Measurements from ENCODE around the gene EHD1. TPM values are rescaled to one million over a fixed set of nuclear protein-coding genes. Genes with fewer than 3 reads are reported as not detected.

EHD1 gene
- polyA plus RNA-seq, 2 of the 4 experiments (the other 2 are of a cell fraction), result 25.9 to 37.8 TPM

DNA sequence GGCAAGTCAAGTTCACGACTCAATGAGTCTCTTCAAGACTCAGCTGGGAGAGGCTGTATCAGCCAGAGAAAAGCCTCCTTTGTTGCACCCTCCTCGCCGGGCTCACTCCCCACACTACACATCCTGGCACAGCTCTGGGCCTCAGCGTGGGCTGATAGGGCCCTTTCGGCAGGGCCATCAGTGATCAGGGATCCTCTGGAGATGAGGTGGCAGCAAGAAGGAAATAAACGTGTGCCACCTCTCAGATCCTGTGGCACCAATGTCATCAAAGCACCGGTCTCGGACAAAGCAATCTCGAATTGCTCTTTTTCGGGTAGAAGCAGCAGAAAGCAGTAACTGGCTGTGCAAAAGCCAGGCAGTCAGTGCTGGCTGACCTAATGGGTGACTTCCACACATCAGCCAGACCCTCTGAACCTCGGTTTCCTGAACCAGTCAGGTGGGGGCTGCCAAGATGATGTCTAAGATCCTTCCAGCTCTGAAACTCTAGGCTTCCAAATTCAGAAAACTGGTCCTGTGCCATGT lies 2.1 kb downstream of the EHD1 start:
- Histone ChIP-seq H3K27ac (peak overlapping the region; percentile 88 to 92), H3K4me3 (peak overlapping the region; percentile 90), H3K4me1 (peaks cover 45% of the 10 kb centered on the region), H3K4me2 (peak overlapping the region; percentile 95), H3K9me3 (no peaks in the 10 kb centered on the region)
- no peak for TF ChIP-seq RARB (CRISPR knock-in tag; IDR thresholded peaks at IDR 0.05)
- TF ChIP-seq, protein P1, sequence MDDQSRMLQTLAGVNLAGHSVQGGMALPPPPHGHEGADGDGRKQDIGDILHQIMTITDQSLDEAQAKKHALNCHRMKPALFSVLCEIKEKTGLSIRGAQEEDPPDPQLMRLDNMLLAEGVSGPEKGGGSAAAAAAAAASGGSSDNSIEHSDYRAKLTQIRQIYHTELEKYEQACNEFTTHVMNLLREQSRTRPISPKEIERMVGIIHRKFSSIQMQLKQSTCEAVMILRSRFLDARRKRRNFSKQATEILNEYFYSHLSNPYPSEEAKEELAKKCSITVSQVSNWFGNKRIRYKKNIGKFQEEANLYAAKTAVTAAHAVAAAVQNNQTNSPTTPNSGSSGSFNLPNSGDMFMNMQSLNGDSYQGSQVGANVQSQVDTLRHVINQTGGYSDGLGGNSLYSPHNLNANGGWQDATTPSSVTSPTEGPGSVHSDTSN (IDR thresholded peaks at IDR 0.05), result no peak
- no peak for TF ChIP-seq FOXS1 (CRISPR knock-in tag; IDR thresholded peaks at IDR 0.05)
- TF ChIP-seq, protein P2, sequence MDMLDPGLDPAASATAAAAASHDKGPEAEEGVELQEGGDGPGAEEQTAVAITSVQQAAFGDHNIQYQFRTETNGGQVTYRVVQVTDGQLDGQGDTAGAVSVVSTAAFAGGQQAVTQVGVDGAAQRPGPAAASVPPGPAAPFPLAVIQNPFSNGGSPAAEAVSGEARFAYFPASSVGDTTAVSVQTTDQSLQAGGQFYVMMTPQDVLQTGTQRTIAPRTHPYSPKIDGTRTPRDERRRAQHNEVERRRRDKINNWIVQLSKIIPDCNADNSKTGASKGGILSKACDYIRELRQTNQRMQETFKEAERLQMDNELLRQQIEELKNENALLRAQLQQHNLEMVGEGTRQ (IDR thresholded peaks at IDR 0.05), result no peak
- TF ChIP-seq RAD21 (conservative IDR thresholded peaks at IDR 0.05 in 1 of 2, IDR thresholded peaks at IDR 0.05 in 1 of 2), result no peak
- TF ChIP-seq ZNF302 (CRISPR knock-in tag; IDR thresholded peaks at IDR 0.05), result no peak
- TF ChIP-seq, protein P3, sequence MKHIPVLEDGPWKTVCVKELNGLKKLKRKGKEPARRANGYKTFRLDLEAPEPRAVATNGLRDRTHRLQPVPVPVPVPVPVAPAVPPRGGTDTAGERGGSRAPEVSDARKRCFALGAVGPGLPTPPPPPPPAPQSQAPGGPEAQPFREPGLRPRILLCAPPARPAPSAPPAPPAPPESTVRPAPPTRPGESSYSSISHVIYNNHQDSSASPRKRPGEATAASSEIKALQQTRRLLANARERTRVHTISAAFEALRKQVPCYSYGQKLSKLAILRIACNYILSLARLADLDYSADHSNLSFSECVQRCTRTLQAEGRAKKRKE (CRISPR knock-in tag; IDR thresholded peaks at IDR 0.05; ENCODE audit: low read depth), result no peak
- TF ChIP-seq, protein P4, sequence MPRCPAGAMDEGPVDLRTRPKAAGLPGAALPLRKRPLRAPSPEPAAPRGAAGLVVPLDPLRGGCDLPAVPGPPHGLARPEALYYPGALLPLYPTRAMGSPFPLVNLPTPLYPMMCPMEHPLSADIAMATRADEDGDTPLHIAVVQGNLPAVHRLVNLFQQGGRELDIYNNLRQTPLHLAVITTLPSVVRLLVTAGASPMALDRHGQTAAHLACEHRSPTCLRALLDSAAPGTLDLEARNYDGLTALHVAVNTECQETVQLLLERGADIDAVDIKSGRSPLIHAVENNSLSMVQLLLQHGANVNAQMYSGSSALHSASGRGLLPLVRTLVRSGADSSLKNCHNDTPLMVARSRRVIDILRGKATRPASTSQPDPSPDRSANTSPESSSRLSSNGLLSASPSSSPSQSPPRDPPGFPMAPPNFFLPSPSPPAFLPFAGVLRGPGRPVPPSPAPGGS (IDR thresholded peaks at IDR 0.05), result no peak
- TF ChIP-seq MYC (IDR thresholded peaks at IDR 0.05; ENCODE audit: borderline replicate concordance, low read length), result no peak
- no peak for TF ChIP-seq MAFK (IDR thresholded peaks at IDR 0.05; ENCODE audit: partially characterized antibody)
- no peak for TF ChIP-seq HOXB5 (CRISPR knock-in tag; IDR thresholded peaks at IDR 0.05)
- TF ChIP-seq POLR2A (IDR thresholded peaks at IDR 0.05; ENCODE audit: low read length), result no peak
- WGBS (ENCODE audit: missing lambda C conversion rate), result 62% methylated on average over 11 of the region's 11 CpGs
- no peak for ATAC-seq
- DNase-seq (ENCODE audit: low read depth in 1 of 2, low spot score in 1 of 2), result no peak
- CTCF ChIA-PET, result interaction anchor here (1.0 to 31.5 kb wide), 5 partner anchors 15 to 151 kb away, joined by 3 to 1607 read pairs (median 10); partner anchors contain the start of genes ARL2, CDC42BPG and SNX15
- POLR2A ChIA-PET, result interaction anchor here (2.3 to 4.4 kb wide), 2 partner anchors 20 to 28 kb away, joined by 7 to 27 read pairs; no protein-coding TSS in a partner anchor
- FAIRE-seq, result no peak

DNA sequence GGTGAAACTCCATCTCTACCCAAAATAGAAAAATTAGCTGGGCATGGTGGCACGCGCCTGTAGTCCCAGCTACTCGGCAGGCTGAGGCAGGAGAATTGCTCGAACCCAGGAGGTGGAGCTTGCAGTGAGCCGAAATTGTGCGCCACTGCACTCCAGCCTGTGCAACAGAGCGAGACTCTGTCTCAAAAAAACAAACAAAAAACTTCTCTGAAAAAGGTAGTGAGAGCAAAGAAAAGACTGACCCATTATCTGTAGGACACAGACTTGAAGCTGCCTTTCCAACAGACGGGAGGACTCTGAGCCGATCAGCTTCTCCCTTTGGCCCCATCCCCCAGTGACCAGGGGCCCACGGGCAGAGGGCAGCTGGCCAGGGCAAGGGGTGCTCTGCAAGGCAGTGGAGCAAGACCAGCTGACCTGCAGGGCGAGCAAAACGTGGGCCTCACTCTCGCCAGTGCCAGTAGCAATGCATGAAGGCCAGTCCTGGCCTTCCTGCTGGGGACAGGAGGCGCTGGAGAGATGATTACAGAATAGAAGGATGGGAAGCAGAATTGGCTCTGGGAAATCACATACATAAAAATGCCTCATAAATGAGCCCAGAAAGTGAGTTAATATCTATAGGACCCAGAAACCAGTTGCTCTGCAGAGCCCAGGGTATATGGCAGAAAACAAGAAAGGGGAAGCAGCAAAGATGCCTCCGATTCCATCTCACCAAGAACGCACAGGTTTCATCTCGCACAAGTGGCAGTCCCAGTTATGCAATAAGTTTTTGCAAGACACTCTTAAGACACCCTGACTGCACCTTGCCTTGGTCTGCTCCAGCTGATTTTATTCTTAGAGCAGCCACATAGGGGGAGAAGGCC lies 2.8 kb downstream of the EHD1 start:
- WGBS (ENCODE audit: missing lambda C conversion rate), result 85% methylated on average over 17 of the region's 17 CpGs
- H3K27ac ChIP-seq, result peak overlapping the region in 1 of 2 experiments; percentile 92; a peak in 3 of 6 replicates
- H3K4me1 ChIP-seq, result peaks cover 52% of the 10 kb centered on the region
- H3K4me2 ChIP-seq, result peak overlapping the region; percentile 95
- CTCF ChIA-PET, result interaction anchor here (0.8 to 31.5 kb wide), 7 partner anchors 16 to 205 kb away, joined by 3 to 1607 read pairs (median 4); partner anchors contain the start of genes ARL2, BATF2, CDC42BPG and SNX15
- POLR2A ChIA-PET, result interaction anchor here (4.4 kb wide), 1 partner anchor 20 kb away, joined by 27 read pairs; no protein-coding TSS in a partner anchor
- TF ChIP-seq CHD2 (IDR thresholded peaks at IDR 0.05; ENCODE audit: low read length, partially characterized antibody) (no peak), SMC3 (IDR thresholded peaks at IDR 0.05) (no peak), RAD21 (conservative IDR thresholded peaks at IDR 0.05 in 1 of 2, IDR thresholded peaks at IDR 0.05 in 1 of 2) (no peak), ZC3H11A (IDR thresholded peaks at IDR 0.05) (no peak), GATA3 (IDR thresholded peaks at IDR 0.05; ENCODE audit: borderline replicate concordance) (no peak), EHMT2 (IDR thresholded peaks at IDR 0.05; ENCODE audit: low read depth) (no peak), MAFK (IDR thresholded peaks at IDR 0.05; ENCODE audit: partially characterized antibody) (no peak), CEBPB (IDR thresholded peaks at IDR 0.05) (no peak), RNF2 (IDR thresholded peaks at IDR 0.05; ENCODE audit: borderline replicate concordance, low read depth) (no peak), RFX5 (IDR thresholded peaks at IDR 0.05) (no peak)
- TF ChIP-seq, protein P2 (IDR thresholded peaks at IDR 0.05), result no peak
- TF ChIP-seq, protein P5, sequence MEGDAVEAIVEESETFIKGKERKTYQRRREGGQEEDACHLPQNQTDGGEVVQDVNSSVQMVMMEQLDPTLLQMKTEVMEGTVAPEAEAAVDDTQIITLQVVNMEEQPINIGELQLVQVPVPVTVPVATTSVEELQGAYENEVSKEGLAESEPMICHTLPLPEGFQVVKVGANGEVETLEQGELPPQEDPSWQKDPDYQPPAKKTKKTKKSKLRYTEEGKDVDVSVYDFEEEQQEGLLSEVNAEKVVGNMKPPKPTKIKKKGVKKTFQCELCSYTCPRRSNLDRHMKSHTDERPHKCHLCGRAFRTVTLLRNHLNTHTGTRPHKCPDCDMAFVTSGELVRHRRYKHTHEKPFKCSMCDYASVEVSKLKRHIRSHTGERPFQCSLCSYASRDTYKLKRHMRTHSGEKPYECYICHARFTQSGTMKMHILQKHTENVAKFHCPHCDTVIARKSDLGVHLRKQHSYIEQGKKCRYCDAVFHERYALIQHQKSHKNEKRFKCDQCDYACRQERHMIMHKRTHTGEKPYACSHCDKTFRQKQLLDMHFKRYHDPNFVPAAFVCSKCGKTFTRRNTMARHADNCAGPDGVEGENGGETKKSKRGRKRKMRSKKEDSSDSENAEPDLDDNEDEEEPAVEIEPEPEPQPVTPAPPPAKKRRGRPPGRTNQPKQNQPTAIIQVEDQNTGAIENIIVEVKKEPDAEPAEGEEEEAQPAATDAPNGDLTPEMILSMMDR (IDR thresholded peaks at IDR 0.05), result no peak
- DNase-seq (ENCODE audit: low read depth in 1 of 2, low spot score in 1 of 2) (no peak), ATAC-seq (no peak), FAIRE-seq (no peak)
- H3K4me3 ChIP-seq, result no peak overlapping the region
- H3K9me3 ChIP-seq, result no peaks in the 10 kb centered on the region

Measured in A549 (cell line).